Activated effector memory CD4-positive, alpha-beta T cell treated with anti-CD3 and anti-CD28 coated beads, Interleukin-2, amount 50 U/mL, for 16 hours (primary cell): ENCODE data around the gene SMC1B.
"Not testable (repeated sequence)": the region's sequence is repeated elsewhere in the genome, so short reads cannot be mapped to it uniquely, and the experiment has no call there.

Experiments
- DNase-seq: peaks from one replicate; pipeline ENCODE4 v3.0.0-alpha.2; 2020

SMC1B gene

DNA sequence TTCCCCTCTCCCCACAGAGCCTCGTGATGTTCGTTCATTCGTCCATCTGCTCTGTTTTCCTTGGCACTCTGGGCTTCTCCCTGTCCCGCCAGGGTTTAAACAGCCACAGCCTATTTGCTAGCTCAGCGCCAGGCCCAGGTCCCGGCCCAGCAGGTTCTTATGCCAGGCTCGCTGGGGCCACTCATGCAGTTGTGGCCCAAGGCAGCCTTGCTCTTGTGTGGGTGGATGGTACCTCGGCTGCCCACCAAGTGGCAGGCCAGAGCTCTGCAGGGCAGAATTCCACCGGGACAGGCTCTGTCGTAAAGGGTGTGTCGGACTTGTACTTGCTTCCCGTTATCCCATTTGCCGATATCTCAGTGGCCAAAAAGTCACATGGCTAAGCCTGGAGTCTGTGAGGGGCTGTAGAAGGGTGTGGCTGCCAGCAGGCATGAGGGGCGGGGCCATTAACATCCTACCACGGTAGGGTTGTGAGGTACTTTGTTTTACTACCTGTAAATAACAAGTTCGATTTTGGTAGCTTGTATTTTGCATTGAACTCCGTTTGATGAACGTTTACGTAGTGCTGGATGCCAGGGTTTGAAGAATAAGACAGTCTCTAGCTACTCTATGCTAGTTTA, 95.7 kb downstream of the SMC1B start:
- no peak for DNase-seq

DNA sequence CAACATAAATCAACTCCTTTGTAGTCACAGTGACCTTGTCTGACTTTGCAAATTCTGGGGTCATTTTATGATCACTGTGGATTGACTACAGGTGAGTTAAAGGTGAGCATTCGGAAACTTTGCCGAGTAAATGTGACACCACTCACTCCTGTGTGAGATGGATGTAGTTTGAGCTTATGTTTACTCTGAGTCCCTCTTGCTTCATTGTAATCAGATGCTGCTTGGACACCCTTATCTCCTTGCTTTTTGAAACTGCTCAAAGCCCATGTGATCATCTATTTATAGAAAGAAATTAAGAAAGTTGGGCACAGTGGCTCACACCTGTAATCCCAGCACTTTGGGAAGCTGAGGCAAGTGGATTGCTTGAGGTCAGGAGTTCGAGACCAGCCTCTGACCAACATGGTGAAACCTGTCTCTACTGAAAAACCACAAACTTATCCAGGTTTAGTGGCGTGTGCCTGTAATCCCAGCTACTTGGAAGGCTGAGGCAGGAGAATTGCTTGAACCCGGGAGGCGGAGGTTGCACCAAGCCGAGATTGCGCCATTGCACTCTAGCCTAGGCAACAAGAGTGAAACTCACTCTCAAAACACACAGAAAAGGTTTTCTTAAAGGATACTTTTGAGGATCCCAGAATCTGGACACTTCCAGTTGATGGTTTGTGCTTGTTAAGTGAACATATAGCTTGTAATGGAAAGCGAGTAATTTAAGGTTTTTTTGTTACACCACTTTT, 96.4 kb downstream of the SMC1B start:
- DNase-seq: no peak

DNA sequence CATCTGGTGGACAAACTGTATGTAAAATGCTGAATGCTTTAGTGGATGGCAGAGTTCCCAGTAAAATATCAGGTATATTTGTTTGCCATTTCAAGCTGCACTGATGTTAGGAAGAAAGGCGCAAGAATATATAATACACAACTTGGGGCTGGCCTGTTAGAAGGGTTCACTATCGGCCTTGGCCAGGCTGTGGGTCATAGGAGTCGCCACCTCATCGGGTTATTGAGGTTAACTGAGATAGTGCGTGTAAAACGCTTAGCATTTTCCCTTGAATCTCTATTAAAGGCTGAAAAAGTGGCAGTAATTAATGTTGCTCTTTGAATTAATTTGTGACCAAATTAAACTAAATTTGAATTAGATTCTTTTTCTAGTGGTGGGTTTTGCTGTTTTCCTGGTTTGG, 98.6 kb downstream of the SMC1B start:
- no peak for DNase-seq

DNA sequence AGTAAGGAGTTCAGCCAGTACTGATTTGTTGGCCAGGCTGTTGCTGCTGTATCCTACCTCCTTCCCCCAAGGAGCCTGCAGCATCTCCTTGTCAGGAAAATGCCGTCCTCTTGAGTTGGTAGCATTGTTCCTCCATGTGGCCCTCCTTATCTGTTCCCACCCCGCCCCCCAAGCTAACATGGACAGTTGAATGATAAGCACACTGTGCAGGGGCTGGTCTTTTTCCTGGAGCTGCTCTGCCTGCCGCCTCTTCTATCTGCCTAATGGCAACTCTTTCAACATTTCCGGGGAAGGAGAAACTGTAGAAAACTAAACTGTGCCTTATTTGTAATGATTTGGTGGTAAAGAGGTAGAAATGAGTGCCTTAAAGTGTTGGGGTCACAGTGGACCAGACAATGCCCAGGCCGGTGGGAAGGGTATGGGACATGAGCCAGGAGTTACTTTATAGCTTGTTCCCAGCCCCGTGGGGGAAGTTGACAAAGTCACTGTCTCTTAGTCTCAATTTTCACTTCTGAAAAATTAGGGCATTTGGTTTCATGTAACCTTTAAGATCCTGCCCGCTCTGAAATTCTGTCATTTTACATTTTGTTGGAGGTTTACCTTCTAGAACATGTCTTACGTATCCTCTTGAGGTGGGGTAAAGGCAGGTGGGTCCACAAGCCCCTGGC, 99.2 kb downstream of the SMC1B start:
- no peak for DNase-seq

DNA sequence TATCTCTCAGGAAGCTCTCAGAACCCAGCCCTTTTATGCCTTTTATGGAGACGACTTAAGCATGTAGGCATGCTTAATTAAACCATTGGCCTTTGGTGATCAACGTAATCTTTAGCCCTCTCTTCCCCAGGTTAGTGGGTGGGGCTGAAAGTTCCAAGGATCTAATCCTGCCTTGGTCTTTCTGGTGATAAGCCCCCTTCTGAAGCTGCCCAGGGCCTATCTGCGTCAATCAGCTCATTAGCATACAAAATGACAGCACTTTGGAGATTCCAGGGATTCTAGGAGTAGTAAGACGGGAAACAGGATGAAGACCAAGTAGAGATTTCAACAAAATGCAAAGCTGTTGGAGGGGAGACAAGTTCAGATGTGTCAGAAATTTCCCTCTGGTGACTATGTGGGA, 100.5 kb downstream of the SMC1B start:
- no peak for DNase-seq

DNA sequence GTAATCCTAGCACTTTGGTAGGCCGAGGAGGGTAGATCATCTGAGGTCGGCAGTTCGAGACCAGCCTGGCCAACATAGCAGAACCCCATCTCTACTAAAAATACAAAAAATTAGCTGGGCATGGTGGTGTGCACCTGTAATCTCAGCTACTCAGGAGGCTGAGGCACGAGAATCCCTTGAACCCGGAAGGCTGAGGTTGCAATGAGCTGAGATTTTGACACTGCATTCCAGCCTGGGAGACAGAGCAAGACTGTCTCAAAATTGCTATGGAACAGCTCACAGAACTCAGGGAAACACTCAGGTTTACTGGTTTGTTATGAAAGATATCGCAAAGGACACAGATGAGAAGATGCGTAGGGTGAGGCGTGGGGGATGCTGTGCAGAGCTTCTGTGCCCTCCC, 101.0 kb downstream of the SMC1B start:
- no peak for DNase-seq

DNA sequence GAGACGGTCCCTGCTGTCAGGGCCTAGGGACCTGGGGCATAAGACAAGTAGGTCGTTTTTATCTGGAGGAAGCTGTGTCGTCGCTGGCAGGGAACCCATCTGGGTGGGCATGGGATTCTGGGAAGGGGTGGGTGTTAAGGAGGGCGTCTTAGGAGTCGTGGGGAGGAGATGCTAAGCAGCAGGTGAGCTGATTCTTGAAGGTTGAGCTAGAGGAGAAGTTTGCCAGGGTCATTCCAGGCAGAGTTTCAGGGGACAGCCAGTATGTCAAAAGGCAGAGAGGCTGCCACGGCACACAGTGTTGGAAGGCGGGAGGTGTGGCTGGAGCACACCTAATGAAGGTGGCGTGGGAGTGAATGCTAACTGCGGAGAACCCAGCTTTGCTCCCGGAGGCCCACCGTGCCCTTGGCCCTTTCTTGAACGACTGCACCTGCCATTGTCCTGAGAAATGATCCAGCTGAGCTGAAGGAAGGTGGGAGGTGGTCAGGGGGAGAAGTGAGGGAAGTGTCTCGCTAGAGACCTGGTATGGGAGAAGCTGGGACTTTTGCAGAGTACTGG, 102.3 kb downstream of the SMC1B start:
- no peak for DNase-seq

DNA sequence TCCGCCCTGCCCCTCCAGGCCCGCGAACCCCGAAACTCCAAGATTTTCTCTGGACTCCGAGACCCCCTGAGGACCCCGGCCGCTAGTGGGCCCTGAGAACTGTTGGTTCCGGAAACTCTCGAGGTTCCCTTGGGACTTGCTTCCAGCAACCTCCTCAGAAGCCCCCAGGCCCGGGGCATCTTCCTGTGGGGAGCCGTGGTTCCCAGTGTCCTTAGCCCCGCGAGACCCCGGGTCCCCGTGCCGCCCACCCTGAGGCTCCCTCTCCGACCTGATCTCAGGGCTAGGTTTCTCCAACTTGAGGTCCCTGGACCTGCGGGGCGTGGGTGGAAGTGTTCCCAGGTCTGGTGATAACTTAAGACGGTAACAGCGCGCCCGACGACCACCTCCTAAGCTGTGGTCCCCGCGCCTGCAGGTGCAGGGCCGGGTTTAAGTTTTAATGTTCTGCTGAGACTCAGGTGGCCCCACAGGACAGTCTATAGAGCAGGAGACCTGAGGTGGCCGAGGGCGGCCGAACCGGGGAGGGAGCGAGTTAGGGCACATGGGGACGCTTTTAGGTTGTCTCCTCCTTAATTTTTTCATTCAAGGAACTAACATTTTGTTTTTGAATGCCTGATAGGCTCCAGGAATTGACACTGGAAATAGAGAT, 102.9 kb downstream of the SMC1B start:
- peak; percentile 68 for DNase-seq

DNA sequence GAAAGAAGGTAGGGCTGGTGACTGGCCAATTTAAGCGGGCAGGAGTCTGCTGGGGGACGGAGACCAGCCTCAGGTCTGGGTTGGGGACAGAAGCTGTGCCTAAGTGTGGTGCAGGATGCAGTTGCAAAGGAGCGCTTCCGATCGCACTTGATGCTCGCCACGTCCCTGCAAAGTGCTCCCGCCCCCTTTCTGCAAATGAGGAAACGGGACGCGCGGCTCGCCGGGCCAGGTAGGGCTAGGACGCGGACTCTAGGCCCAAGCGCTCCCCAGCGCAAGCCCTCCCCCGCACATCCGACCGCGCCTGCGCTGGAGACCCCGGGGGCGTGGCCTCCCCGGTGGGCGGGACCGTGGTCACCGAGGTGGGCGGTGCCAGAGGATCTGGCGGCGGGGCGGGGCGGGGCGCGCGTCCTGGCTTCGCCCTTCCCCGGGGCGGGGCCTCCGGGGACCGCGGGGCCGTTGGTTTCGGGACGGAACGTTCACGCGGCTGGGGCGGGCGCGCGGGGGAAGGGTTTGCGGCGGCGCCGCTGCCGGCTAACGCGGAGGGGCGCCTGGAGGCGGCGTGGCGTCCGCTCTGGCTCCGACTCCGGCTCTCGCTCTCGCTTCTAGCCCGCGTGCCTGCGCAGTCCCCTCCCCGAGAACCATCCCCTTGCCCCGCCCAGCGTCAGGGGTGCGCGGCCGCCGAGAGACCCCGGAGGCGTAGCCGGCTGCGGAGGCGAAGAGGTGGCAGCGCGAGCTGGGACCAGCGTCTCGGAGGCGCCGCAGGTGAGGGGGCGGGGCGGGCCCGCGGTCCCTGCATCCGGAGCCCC, 103.8 kb downstream of the SMC1B start, which contains the start of gene FAM118A:
Gene FAM118A (plus strand): TSS at position 513 of the 806 bp plus-strand sequence. CDS start 12,446 bp downstream, outside the sequence.
- peak; percentile 99 for DNase-seq

DNA sequence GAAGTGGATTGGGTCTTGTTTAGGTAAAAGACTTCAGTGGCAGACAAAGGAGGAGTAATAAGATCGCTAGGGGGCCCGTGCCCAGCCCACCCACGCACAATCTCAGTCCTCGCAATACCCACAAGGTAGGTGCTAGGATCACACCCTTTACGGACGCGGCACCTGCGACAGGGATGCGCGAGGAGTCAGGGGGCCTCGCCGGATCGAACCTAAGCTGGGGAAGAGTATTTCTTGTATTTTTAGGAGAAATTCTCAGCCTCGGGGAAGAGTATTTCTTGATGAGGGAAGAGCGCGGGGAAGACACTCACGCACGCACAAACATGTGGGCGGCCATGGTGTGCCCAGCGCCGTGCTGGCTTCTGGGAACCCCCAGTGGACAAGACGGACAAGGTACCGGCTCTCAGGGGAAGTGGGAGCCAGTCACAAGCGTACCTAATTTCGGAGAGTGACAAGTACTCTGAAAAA, 104.4 kb downstream of the SMC1B start:
- DNase-seq: no peak

DNA sequence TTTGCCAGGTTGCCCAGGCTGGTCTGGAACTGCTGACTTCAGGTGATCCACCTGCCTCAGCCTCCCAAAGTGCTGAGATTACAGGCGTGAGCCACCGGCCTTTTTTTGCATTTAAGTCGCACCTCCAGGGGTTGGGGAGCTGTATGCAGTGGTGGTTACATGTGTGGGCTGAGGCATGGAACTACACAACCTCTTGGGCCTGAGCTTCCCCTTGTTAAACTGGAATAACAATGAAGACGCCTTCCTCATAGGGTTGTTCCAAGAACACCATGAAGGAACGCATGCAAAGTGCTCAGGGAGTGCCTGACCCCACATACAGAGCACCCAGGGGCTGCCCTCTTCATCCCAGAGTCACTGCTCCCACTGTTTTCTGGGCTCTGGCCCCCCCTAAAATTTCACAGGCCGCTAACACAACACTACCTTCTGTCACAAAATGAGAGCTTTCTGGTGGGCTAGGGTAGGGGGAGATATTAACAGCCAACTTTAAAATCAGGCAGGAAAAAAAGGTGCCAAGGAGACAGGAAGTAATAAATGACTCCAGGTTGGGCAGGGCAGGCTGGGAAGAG, 104.9 kb downstream of the SMC1B start:
- DNase-seq: no peak

DNA sequence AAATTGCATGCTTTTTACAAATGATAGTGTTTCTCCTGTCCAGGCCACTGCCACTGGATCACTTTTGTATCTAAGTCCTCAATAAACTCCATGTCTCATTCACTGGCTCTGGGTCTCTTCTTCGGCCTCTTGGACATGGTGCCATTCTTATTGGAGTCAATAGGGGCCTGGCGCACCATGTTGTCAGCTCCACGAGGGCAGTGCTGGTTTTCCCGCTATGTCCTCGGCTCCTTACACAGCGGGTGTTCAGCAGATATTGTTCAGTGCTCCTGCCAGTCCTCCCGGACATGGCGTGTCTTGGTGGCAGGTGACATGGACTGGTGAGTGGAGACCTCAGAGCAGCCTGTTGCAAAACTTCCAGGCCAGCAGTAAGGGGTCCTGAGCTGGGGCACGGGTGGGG, 107.3 kb downstream of the SMC1B start:
- no peak for DNase-seq

DNA sequence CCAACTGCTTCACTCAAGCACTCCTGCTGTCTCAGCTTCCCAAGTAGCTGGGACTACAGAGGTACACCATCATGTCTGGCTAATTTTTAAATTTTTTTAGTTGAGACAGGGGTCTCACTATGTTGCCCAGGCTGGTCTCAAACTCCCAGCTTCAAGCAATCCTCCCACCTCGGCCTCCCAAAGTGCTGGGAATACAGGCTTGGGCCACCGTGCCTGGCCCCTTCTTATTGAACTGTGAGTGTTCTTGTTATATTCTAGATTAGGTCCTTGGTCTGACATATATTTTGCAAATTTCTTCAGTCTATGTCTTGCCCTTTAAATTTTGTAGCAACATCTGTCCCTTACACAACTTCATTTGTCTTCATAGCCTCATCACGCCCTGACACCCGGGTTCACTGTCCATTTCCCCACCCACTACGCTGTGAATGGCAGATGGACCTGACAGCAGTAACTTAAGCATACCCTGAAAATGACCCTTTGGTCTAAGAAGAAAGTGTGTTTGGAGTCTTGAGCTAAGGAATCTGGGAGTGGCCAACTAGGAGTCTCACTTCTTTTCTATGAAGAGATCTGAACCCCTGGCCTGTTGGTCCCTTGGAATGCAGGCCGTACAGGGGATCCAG, 107.8 kb downstream of the SMC1B start:
- DNase-seq: no peak

DNA sequence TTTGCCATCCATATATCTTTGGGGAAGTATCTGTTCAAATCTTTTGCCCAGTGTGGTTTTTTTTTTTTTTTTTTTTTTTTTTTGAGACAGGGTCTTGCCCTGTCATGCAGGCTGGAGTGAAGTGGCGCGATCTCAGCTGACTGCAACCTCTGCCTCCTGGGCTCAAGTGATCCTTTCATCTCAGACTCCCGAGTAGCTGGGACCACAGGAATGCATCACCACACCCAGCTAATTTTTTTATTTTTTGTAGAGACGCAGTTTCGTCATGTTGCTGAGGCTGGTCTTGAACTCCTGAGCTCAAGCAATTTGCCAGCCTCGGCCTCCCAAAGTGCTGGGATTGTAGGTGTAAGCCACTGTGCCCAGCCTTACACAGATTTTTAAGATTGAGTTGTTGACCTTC, 108.4 kb downstream of the SMC1B start:
- DNase-seq: no peak

DNA sequence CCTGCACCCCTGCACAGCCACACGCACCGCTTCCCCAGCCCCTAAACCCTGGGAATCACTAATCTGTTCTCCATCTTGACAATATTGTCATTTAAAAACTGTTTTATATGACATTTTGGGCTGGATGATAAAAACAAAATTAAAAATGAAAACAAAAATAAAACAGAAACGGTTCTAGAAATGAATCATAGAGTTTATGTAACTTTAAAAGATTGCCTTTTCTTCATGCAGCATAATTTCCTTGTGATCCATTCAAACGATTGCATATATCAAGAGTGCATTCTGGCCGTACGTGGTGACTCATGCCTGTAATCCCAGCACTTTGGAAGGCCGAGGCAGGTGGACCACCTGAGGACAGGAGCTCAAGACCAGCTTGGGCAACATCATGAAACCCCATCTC, 110.2 kb downstream of the SMC1B start:
- DNase-seq: no peak

DNA sequence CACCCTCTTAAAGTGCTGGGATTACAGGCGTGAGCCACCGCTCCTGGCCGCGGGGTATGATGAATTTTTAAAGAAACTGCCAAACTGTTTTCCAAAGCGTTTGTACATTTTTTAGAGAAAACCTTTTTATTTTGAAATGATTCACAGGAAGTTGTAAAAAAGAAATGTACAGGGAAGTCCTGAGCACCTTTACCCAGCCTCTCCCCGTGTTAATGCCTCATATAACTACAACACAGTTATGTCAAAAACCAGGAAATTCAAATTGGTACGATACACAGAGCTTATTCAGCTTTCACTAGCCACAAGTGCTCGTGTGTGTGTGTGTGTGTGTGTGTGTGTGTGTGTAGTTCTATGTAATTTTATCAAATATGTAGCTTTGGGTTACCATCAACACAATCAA, 110.6 kb downstream of the SMC1B start:
- no peak for DNase-seq

DNA sequence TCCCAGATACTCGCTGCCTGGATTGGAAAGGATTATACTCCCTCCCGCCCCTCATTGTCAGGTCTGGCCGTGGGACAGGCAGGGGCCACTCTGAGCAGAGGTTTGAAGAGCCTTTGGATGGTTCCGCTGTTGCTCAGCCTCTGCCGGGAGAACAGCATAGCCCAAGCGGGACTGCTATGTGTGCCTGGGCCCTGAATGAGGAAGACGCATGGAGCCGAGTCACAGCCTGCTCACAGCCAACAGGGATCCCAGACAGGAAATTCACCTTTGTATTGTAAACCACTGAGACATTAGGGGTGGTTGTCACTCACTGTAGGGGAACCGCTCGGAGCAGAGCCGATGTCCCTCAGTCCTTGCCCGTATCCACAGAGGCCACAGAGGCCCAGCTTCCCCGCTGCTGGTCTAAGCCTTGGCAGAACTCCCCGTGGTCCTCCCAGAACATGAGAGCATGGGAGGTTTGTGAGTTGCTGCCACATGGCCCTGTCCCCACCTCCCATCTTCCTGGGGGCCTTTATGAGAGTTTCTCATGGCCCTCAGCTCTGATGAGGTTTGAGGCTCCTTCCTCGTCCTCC, 114.4 kb downstream of the SMC1B start:
- DNase-seq: no peak

DNA sequence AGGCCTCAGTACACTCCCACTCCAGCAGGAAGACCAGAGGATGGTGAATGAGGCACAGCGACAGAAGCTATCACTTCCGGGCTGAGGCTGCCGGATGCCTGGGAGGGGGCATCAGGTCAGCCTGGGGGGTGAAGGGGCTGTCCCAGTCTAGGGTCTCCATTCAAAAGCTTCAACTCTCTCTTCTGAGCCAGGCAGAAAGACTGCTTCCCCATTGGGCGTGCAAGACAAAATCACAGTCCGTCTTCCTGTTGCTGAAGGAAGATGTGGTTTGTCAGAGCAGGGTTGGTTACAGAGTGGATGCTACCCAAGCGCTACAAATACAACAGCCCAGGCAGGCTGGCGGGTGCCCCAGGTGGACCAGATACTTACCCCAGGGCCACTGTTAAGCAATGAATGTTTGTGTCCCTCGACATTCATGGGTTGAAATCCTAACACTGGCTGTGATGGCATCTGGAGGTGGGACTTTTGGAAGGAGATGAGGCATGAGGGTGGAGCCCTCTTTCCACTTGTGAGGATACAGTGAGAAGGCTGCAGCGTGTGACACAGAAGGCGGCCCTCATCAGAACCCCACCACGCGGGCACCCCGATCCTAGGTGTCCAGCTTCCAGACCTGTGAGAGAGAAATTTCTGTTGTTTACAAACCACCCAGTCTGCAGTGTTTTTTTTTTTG, 116.6 kb downstream of the SMC1B start:
- DNase-seq: peak; percentile 71

DNA sequence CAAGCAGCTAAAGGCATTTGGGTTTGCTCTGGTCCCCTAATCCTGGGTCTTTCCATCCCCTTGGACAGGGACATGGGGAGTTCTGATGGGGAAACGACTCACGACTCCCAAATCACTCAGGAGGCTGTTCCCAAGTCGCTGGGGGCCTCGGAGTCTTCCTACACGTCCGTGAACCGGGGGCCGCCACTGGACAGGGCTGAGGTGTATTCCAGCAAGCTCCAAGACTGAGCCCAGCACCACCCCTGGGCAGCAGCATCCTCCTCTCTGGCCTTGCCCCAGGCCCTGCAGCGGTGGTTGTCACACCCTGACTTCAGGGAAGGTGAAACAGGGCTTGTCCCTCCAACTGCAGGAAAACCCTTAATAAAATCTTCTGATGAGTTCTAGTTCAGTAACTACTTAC, 117.9 kb downstream of the SMC1B start:
- DNase-seq: no peak

DNA sequence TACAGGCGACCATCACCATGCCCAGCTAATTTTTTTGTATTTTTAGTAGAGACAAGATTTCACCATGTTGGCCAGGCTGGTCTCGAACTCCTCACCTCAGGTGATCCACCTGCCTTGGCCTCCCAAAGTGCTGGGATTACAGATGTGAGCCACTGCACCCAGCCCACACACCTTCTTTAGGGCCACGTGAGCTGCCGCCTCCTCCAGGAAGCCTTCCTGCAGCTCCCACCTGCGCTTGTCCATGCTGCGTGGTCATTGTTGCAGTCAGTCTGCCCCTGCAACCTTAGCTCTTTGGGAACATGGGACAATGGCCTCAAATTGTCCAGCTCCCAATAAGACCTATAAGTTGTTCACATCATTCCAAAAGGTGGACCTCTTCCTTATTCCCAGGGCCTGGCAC, 118.4 kb downstream of the SMC1B start:
- not testable (repeated sequence) for DNase-seq
